ENCODE data around the gene PDIA5. TPM values are rescaled to one million over a fixed set of nuclear protein-coding genes. Genes with fewer than 3 reads are reported as not detected.

The PDIA5 gene
- total RNA-seq, 1 donor, result 54.3 TPM

DNA sequence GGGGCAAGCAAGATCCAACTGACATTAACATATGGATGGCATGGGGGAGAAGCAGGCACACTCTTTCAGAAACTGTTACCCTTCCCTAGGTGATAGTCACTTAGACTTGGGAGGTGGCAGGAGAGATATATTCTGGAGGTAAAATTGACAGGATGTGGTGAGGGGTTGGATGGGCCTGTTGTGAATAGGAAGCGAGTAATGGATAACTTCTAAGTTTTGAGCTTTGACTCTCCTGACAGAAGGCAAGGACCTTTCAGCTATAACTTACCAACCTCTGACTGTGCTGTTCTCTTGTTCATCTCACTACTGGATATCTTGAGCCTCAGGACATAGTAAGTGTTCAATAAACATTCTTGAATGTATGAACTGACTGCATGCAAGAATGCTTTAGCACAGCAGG is 1.9 kb upstream of the PDIA5 start:
- no peak for DNase-seq (ENCODE audit: insufficient read length, low spot score, missing footprints)
- TF ChIP-seq, protein P1, sequence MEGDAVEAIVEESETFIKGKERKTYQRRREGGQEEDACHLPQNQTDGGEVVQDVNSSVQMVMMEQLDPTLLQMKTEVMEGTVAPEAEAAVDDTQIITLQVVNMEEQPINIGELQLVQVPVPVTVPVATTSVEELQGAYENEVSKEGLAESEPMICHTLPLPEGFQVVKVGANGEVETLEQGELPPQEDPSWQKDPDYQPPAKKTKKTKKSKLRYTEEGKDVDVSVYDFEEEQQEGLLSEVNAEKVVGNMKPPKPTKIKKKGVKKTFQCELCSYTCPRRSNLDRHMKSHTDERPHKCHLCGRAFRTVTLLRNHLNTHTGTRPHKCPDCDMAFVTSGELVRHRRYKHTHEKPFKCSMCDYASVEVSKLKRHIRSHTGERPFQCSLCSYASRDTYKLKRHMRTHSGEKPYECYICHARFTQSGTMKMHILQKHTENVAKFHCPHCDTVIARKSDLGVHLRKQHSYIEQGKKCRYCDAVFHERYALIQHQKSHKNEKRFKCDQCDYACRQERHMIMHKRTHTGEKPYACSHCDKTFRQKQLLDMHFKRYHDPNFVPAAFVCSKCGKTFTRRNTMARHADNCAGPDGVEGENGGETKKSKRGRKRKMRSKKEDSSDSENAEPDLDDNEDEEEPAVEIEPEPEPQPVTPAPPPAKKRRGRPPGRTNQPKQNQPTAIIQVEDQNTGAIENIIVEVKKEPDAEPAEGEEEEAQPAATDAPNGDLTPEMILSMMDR (IDR thresholded peaks at IDR 0.05; ENCODE audit: extremely low read depth, low read depth, low read length), result no peak
- no peak overlapping the region for H3K4me3 ChIP-seq (ENCODE audit: insufficient read depth, low read length)

DNA sequence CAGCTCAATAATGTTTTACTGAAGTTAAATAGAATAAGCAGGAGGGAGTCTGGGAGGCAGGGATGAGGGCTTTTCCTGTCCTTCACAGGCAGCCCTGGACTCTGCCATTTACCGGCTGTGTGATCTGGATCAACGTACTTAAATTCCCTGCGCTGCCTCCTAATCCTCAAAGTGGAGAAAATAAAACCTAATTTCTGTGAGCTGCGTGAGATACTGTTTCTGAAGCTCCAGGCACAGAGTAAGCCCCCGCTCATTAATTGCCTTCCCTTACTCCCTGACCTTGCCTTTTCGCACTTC is 278 bp upstream of the PDIA5 start:
- TF ChIP-seq, protein P1 (IDR thresholded peaks at IDR 0.05; ENCODE audit: extremely low read depth, low read depth, low read length), result no peak
- Histone ChIP-seq H4K20me1 (ENCODE audit: insufficient read depth, low read length) (peaks cover 29% of the 10 kb centered on the region), H3K4me1 (ENCODE audit: insufficient read depth, low read length) (peaks cover 19% of the 10 kb centered on the region), H3K36me3 (ENCODE audit: insufficient read depth, low read length) (no peaks in the 10 kb centered on the region), H3K27me3 (ENCODE audit: insufficient read depth, low read length) (peaks cover 4% of the 10 kb centered on the region), H3K4me2 (ENCODE audit: insufficient read depth, low read length) (peak overlapping the region; percentile 90), H2AFZ (ENCODE audit: low read length) (peak overlapping the region; percentile 93), H3K4me3 (ENCODE audit: insufficient read depth, low read length) (peak overlapping the region; percentile 95), H3K9me3 (ENCODE audit: low read depth, low read length) (no peaks in the 10 kb centered on the region), H3K79me2 (ENCODE audit: insufficient read depth, low read length) (peaks cover 45% of the 10 kb centered on the region), H3K27ac (ENCODE audit: low read depth, low read length) (peak overlapping the region; percentile 63)
- no peak for DNase-seq (ENCODE audit: insufficient read length, low spot score, missing footprints)

More for the DNA sequence above, 1.9 kb upstream of the PDIA5 start:
- Histone ChIP-seq H2AFZ (ENCODE audit: low read length) (no peak overlapping the region), H4K20me1 (ENCODE audit: insufficient read depth, low read length) (peaks cover 13% of the 10 kb centered on the region), H3K4me2 (ENCODE audit: insufficient read depth, low read length) (no peak overlapping the region), H3K79me2 (ENCODE audit: insufficient read depth, low read length) (peaks cover 29% of the 10 kb centered on the region), H3K27me3 (ENCODE audit: insufficient read depth, low read length) (peaks cover 8% of the 10 kb centered on the region), H3K4me1 (ENCODE audit: insufficient read depth, low read length) (peaks cover 15% of the 10 kb centered on the region), H3K9me3 (ENCODE audit: low read depth, low read length) (no peaks in the 10 kb centered on the region), H3K27ac (ENCODE audit: low read depth, low read length) (no peak overlapping the region), H3K36me3 (ENCODE audit: insufficient read depth, low read length) (no peaks in the 10 kb centered on the region)

DNA sequence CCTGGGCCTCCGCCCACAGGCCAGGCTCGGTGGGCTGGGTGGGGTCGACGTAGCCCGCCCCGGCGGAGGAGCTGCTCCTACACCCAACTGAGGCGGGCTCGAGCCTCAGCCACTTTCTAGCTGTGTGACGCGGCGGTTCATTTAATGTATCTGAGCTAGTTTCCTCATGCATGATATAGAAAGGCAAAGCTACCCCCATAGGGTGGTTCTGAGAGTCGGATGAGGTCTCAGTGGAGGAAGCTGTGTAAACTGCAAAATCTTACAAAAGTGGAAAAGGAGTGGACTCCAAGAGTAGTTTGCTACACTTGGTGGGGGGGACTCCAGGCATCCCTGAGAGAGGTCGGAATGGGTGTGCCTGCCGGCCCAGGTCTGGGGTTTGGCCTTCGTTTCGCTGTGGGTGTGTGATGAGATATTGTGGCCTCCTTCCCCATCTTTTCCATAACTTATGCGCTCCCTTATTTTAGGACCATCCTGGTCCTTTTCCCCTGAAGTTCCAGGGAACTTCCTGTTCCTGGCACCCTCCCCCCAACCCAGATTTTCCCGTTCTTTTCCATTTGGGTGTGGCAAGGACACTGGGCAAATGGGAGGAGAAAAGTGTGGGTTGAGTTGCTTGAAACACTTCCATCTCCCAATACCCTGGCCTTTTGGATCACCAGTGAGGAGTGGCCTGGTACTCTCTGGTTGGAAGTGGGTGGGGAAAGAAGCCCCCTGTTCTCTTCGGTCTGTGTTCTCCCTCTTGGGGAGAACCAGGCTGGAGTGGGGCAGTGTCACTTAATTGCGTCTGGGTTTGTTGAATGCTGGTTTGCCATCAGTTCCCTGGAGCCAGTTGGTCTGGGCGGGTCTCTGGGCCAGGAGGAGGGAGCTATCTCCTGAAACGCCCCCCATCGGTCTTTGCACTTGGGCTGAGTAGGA is 1.1 kb downstream of the PDIA5 start:
- peak; percentile 81 for DNase-seq (ENCODE audit: insufficient read length, low spot score, missing footprints)
- Histone ChIP-seq H3K4me1 (ENCODE audit: insufficient read depth, low read length) (peaks cover 19% of the 10 kb centered on the region), H3K79me2 (ENCODE audit: insufficient read depth, low read length) (peaks cover 59% of the 10 kb centered on the region), H3K9me3 (ENCODE audit: low read depth, low read length) (no peaks in the 10 kb centered on the region), H3K4me3 (ENCODE audit: insufficient read depth, low read length) (peak overlapping the region; percentile 95), H2AFZ (ENCODE audit: low read length) (peak overlapping the region; percentile 85), H3K27ac (ENCODE audit: low read depth, low read length) (peak overlapping the region; percentile 63), H4K20me1 (ENCODE audit: insufficient read depth, low read length) (peaks cover 42% of the 10 kb centered on the region), H3K4me2 (ENCODE audit: insufficient read depth, low read length) (peak overlapping the region; percentile 90), H3K36me3 (ENCODE audit: insufficient read depth, low read length) (no peaks in the 10 kb centered on the region), H3K27me3 (ENCODE audit: insufficient read depth, low read length) (no peaks in the 10 kb centered on the region)
- TF ChIP-seq, protein P1 (IDR thresholded peaks at IDR 0.05; ENCODE audit: extremely low read depth, low read depth, low read length), result no peak

DNA sequence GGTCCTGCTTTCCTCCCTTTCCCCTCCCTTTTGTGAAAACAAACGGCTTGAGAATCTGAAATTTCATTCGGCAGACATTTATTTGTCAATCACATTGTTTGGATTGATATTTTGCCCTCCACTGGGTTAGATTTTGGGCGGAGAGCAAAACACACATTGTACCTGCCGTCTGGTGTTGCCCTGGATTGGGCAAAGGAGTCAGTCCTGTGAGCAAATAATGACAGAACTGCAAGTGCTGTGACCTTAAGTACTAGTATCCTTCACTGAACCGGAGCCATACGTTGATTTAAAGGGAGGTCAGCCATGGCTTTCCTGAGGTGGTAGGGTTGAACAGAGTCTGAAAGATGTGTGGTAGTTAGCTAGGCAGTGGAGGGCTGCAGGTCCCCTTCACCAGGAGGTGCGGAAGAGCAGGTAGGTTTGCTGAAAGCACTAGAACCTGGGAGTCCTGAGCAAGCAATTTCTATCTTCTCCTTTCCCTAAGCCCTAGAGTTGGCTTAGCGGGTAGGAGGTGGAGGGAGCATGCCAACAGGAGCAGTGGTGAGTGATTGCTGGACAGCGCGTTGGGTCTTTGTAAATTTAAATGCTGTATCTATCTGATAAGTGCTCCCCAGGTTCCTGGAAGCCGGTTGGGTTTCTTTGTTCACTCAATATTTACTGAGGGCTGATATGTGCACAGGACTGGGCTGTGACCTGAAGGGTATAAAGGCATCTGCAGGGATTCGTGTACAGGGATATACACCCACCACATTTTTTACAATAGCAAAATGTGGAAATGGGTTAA is 2.0 kb downstream of the PDIA5 start:
- Histone ChIP-seq H2AFZ (ENCODE audit: low read length) (no peak overlapping the region), H4K20me1 (ENCODE audit: insufficient read depth, low read length) (peaks cover 51% of the 10 kb centered on the region), H3K4me3 (ENCODE audit: insufficient read depth, low read length) (peak overlapping the region; percentile 95), H3K4me1 (ENCODE audit: insufficient read depth, low read length) (peaks cover 19% of the 10 kb centered on the region), H3K9me3 (ENCODE audit: low read depth, low read length) (no peaks in the 10 kb centered on the region), H3K4me2 (ENCODE audit: insufficient read depth, low read length) (peak overlapping the region; percentile 90), H3K27me3 (ENCODE audit: insufficient read depth, low read length) (no peaks in the 10 kb centered on the region), H3K36me3 (ENCODE audit: insufficient read depth, low read length) (no peaks in the 10 kb centered on the region), H3K79me2 (ENCODE audit: insufficient read depth, low read length) (peaks cover 67% of the 10 kb centered on the region), H3K27ac (ENCODE audit: low read depth, low read length) (no peak overlapping the region)
- TF ChIP-seq, protein P1 (IDR thresholded peaks at IDR 0.05; ENCODE audit: extremely low read depth, low read depth, low read length), result no peak
- no peak for DNase-seq (ENCODE audit: insufficient read length, low spot score, missing footprints)

Measured in osteoblast (primary cell).